Hematopoietic multipotent progenitor cell (in vitro differentiated cells): ENCODE measurements around the gene OSBPL10. TPM values are rescaled to one million over a fixed set of nuclear protein-coding genes. Genes with fewer than 3 reads are reported as not detected.
"Not testable (repeated sequence)": the region's sequence is repeated elsewhere in the genome, so short reads cannot be mapped to it uniquely, and the experiment has no call there.

Experiments used
- DNase-seq, 3 donors: peaks; one replicate each; pipeline ENCODE4 v3.0.0-alpha.2; 2011 to 2015; ENCODE audit warnings: low read depth in 2 of 3, low spot score in 2 of 3
- total RNA-seq: library from RNA; depleted of rRNA; stranded (reverse); fragments of >200 nt; gene quantifications from one replicate; pipeline ENCODE4 v1.2.3, GENCODE V29; 2012

Gene OSBPL10
- total RNA-seq = 0.81 TPM

- DNase-seq = peak in 2 of 3 donors; percentile 13 to 57
These were observed at the start of gene OSBPL10, which contains the start of gene ZNF860 for GRCh38 chr3:31981206-31982181. Gene OSBPL10, minus strand, starts transcription at chr3:31981262. Its CDS starts 83 bp downstream, at chr3:31981179. Gene ZNF860, plus strand, starts transcription at chr3:31981750. Its CDS starts 7,330 bp downstream, at chr3:31989080.

- DNase-seq = peak in 2 of 3 donors; percentile 13 to 66
These were observed 45.5 kb upstream of the OSBPL10 start for GRCh38 chr3:32026593-32026992.

GRCh38 chr3:32022947-32023346 lies 41.9 kb upstream of the OSBPL10 start:
- DNase-seq = no peak

GRCh38 chr3:32021748-32022147 lies 40.7 kb upstream of the OSBPL10 start:
- no peak for DNase-seq

GRCh38 chr3:32021155-32021554 lies 40.1 kb upstream of the OSBPL10 start:
- DNase-seq = no peak

GRCh38 chr3:32018757-32019564 lies 37.9 kb upstream of the OSBPL10 start:
- DNase-seq = peak; percentile 7 to 64 (median 46)

GRCh38 chr3:32017286-32017685 lies 36.2 kb upstream of the OSBPL10 start:
- no peak for DNase-seq

- not testable (repeated sequence) for DNase-seq
These were observed 34.6 kb upstream of the OSBPL10 start for GRCh38 chr3:32015638-32016037.

- not testable (repeated sequence) for DNase-seq
These were observed 29.6 kb upstream of the OSBPL10 start for GRCh38 chr3:32010699-32011098.

- DNase-seq = peak in 1 of 3 donors; percentile 28
These were observed 28.9 kb upstream of the OSBPL10 start for GRCh38 chr3:32009957-32010356.

GRCh38 chr3:32009101-32009500 lies 28.0 kb upstream of the OSBPL10 start:
- no peak for DNase-seq

- no peak for DNase-seq
These were observed 23.2 kb upstream of the OSBPL10 start for GRCh38 chr3:32004113-32004765.

GRCh38 chr3:32003380-32003779 lies 22.3 kb upstream of the OSBPL10 start:
- DNase-seq = no peak

- no peak for DNase-seq
These were observed 21.7 kb upstream of the OSBPL10 start for GRCh38 chr3:32002561-32003368.

- DNase-seq = no peak
These were observed 19.8 kb upstream of the OSBPL10 start for GRCh38 chr3:32000877-32001276.

GRCh38 chr3:31999907-32000439 lies 18.9 kb upstream of the OSBPL10 start:
- DNase-seq = no peak

GRCh38 chr3:31997500-31997899 lies 16.4 kb upstream of the OSBPL10 start:
- no peak for DNase-seq

- no peak for DNase-seq
These were observed 15.1 kb upstream of the OSBPL10 start for GRCh38 chr3:31996195-31996594.

GRCh38 chr3:31995026-31995425 lies 14.0 kb upstream of the OSBPL10 start:
- DNase-seq = not testable (repeated sequence)

GRCh38 chr3:31993843-31994242 lies 12.8 kb upstream of the OSBPL10 start:
- DNase-seq = no peak
